Measurements from ENCODE around the gene SOX13. TPM values are rescaled to one million over a fixed set of nuclear protein-coding genes. Genes with fewer than 3 reads are reported as not detected.

Gene SOX13
- total RNA-seq, 1 donor from 2014 or later: not detected

DNA sequence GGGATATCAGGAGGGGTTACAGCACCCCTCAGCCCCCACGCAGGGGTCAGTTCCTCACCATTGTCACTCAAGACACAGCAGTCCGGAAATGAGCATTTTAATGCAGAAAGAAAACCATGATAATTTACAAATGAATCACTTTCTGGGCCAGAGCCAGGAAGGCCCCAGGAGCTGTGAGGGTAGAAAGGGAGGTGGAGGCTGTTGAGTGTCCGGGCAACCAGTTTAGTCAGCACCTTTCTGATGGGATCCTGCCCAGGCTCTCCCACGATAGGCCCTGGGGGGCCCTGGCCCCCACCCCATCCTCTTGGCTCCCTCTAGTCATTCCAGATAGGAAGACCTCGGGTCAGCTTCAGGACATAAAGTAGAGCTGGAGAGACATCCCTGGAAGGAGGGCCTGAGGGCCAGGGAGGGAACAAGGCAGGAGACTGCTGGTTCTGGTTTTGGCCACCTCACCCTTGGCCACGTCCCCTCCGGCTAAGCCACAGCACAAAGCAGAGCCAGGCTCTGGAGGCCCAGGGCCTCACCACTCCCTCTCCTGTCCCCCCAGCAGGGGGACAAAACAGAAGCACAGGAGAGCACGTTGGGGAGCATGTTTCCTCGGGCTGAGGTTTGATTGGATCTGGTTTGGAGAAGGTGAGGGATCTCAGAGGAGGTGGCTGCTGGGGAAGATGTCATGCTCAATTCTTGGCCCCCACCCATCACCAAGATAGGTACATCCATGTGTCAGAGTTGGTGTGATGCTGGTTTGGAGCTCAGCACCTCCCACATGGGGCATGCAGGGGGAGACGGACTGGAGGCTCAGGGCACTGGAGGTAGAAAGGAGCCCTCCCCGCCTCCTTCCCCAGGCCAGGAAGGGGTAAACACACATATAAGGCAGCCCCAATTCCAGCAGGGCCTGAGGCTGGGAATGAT lies 58.3 kb downstream of the SOX13 start:
- Mint-ChIP-seq H3K9me3 (no peaks in the 10 kb centered on the region), H3K36me3 (ENCODE audit: low read depth) (no peaks in the 10 kb centered on the region), H3K4me1 (peaks cover 8% of the 10 kb centered on the region), H3K4me3 (no peak overlapping the region), H3K27me3 (peaks cover 7% of the 10 kb centered on the region), H3K27ac (no peak overlapping the region)
- CTCF ChIA-PET: interaction anchor here (0.9 kb wide), 1 partner anchor 16 kb away, joined by 3 read pairs; no protein-coding TSS in a partner anchor
- intact Hi-C loops (cut with micrococcal nuclease): no loop called here
- ATAC-seq (ENCODE audit: low read depth) (no peak), DNase-seq (no peak)
- TF ChIP-seq, protein P1, sequence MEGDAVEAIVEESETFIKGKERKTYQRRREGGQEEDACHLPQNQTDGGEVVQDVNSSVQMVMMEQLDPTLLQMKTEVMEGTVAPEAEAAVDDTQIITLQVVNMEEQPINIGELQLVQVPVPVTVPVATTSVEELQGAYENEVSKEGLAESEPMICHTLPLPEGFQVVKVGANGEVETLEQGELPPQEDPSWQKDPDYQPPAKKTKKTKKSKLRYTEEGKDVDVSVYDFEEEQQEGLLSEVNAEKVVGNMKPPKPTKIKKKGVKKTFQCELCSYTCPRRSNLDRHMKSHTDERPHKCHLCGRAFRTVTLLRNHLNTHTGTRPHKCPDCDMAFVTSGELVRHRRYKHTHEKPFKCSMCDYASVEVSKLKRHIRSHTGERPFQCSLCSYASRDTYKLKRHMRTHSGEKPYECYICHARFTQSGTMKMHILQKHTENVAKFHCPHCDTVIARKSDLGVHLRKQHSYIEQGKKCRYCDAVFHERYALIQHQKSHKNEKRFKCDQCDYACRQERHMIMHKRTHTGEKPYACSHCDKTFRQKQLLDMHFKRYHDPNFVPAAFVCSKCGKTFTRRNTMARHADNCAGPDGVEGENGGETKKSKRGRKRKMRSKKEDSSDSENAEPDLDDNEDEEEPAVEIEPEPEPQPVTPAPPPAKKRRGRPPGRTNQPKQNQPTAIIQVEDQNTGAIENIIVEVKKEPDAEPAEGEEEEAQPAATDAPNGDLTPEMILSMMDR (IDR thresholded peaks at IDR 0.05): no peak
- POLR2A ChIA-PET: no interaction called here

DNA sequence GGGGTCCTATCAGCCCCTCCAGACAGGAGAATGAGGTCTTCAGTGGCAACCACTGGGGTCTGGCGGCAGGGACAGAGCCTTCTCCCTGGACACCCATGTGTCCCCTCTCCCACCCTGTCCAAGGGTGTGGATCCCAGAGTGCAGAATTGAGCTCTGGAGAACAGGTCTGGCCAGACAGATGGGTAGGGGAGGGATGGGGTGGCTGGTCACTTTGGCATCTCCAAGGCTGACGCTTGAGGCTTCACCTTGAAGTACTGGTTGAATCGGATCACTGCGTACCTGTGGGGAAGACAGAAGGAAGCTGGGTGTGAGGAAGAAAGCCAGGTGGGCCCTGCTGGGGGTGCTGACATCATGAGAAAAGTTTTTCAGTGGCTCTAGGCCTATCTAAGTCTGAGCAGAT lies 59.1 kb downstream of the SOX13 start:
- TF ChIP-seq, protein P1 (IDR thresholded peaks at IDR 0.05): no peak
- no peak overlapping the region for H3K27ac Mint-ChIP-seq
- no peaks in the 10 kb centered on the region for H3K36me3 Mint-ChIP-seq (ENCODE audit: low read depth)
- ChIA-PET CTCF (interaction anchor here (0.9 kb wide), 1 partner anchor 17 kb away, joined by 3 read pairs; no protein-coding TSS in a partner anchor), POLR2A (no interaction called here)
- peaks cover 7% of the 10 kb centered on the region for H3K27me3 Mint-ChIP-seq
- peaks cover 8% of the 10 kb centered on the region for H3K4me1 Mint-ChIP-seq
- no peak overlapping the region for H3K4me3 Mint-ChIP-seq
- intact Hi-C loops (cut with micrococcal nuclease): no loop called here
- DNase-seq (no peak), ATAC-seq (ENCODE audit: low read depth) (no peak)
- H3K9me3 Mint-ChIP-seq: no peaks in the 10 kb centered on the region

- POLR2A ChIA-PET: no interaction called here
- intact Hi-C loops (cut with micrococcal nuclease): no loop called here
- CTCF ChIA-PET: interaction anchor here (0.8 kb wide), 1 partner anchor 598 kb away, joined by 3 read pairs; no protein-coding TSS in a partner anchor
- ATAC-seq (ENCODE audit: low read depth) (no peak), DNase-seq (no peak)
- TF ChIP-seq, protein P1 (IDR thresholded peaks at IDR 0.05): no peak
- H3K4me3 Mint-ChIP-seq: no peak overlapping the region
- H3K27ac Mint-ChIP-seq: no peak overlapping the region
- peaks cover 7% of the 10 kb centered on the region for H3K27me3 Mint-ChIP-seq
- no peaks in the 10 kb centered on the region for H3K9me3 Mint-ChIP-seq
- no peaks in the 10 kb centered on the region for H3K36me3 Mint-ChIP-seq (ENCODE audit: low read depth)
- H3K4me1 Mint-ChIP-seq: peaks cover 8% of the 10 kb centered on the region
Measured at GRCh38 chr1:204132718-204133117, 59.8 kb downstream of the SOX13 start.

DNA sequence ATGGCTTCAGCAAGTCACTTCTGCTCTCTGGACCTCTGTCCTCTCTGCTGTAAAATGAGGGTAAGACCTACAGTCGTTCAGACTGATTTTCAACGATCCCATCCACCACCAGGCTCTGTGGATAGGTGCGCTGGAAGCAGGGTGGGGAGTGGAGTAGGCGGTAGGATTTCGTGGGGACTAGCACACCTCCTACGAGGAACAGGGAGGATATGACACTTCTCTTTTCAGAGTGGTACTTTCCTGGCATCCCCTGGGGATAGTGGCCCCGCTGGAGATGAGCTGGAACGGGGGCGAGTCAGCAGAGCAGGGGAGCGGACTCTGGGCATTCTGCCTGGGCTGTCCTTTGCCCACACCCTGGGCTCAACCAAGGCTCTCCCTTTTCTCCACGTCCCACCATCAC lies 61.2 kb downstream of the SOX13 start:
- ChIA-PET CTCF (no interaction called here), POLR2A (interaction anchor here (0.6 kb wide), 1 partner anchor 275 kb away, joined by 9 read pairs; no protein-coding TSS in a partner anchor)
- TF ChIP-seq, protein P1 (IDR thresholded peaks at IDR 0.05): no peak
- H3K27ac Mint-ChIP-seq: no peak overlapping the region
- ATAC-seq (ENCODE audit: low read depth) (peak; percentile 57), DNase-seq (no peak)
- no peak overlapping the region for H3K4me3 Mint-ChIP-seq
- intact Hi-C loops (cut with micrococcal nuclease): no loop called here
- no peaks in the 10 kb centered on the region for H3K36me3 Mint-ChIP-seq (ENCODE audit: low read depth)
- no peaks in the 10 kb centered on the region for H3K9me3 Mint-ChIP-seq
- peaks cover 4% of the 10 kb centered on the region for H3K4me1 Mint-ChIP-seq
- peaks cover 7% of the 10 kb centered on the region for H3K27me3 Mint-ChIP-seq

GRCh38 chr1:204136814-204137213 lies 63.9 kb downstream of the SOX13 start:
- intact Hi-C loops (cut with micrococcal nuclease): no loop called here
- Mint-ChIP-seq H3K4me3 (no peak overlapping the region), H3K27me3 (peaks cover 9% of the 10 kb centered on the region), H3K9me3 (no peaks in the 10 kb centered on the region), H3K27ac (no peak overlapping the region), H3K36me3 (ENCODE audit: low read depth) (no peaks in the 10 kb centered on the region), H3K4me1 (peaks cover 1% of the 10 kb centered on the region)
- no peak for ATAC-seq (ENCODE audit: low read depth)
- no peak for DNase-seq
- TF ChIP-seq, protein P1 (IDR thresholded peaks at IDR 0.05): no peak
- ChIA-PET CTCF (no interaction called here), POLR2A (no interaction called here)

Data from activated B cell treated with CpG ODN at 0.5 μM for 24 hours (primary cell).